Tongue (tissue), 2 donors: ENCODE data around the gene PDIA5. TPM values are rescaled to one million over a fixed set of nuclear protein-coding genes. Genes with fewer than 3 reads are reported as not detected.

Experiments used
- DNase-seq: peaks from one replicate; pipeline ENCODE4 v3.0.0-alpha.2; 2015
- total RNA-seq: library from RNA; depleted of rRNA; stranded (reverse); fragments of >200 nt; gene quantifications from one replicate; pipeline ENCODE4 v1.2.3, GENCODE V29; 2014

The PDIA5 gene
- total RNA-seq, 1 donor from 2014 or later, result 18.5 TPM

DNA sequence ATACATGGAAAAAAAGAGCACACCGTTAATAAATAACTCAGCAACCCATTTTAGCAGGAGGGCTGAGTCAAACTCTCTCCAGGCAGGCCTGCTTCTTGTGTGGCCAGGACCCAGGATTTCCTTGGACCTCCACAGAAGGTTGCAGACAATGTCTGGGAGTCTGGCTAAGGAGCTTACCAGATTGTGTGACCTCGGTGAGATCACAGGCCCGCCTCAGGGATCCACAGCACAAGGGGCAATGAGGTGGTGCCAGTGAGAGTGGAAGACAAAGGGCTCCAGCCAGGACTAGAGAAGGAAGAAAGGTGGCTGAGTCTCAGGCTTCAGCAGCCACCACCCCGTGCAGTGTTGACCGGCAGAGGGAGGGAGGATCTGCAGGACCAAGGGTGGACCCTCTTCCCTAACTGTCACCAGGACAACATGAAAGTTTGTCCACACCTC, 102.7 kb downstream of the PDIA5 start:
- no peak for DNase-seq

DNA sequence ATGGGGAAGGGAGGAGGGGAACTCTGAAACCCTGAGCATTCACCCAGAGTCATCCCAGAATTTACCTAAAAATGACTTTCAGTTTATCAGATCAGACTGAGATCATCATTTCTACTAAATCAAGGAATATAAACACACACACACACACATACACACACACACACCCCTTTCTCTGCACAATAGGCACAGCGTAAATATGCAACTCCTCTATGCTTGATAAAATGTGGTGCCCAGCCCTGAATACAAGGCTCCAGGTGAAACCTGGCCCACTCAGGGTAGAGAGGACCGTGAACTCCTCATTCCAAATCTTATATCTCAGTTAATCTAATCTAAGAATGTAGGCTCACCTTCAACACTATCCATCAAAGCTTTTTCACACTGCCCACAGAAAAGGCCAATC, 103.1 kb downstream of the PDIA5 start:
- no peak for DNase-seq

DNA sequence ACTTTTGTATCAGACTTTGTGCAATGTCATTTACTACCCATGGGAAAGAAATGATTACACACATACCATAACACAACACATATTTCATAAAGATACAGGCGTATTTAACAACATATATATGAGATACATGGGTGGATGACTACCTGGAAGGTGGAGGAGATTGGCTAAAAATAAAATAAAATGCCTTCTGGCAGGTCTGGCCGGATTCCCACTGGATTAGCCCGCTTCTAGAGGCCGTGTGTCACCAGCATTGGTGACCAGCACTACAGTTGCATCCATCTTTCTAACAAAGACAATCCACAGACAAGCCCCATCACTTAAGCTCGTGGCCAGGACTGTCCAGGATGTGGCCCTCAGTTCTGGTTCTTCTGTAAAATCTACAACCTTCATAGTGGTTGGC, 114.0 kb downstream of the PDIA5 start:
- no peak for DNase-seq

DNA sequence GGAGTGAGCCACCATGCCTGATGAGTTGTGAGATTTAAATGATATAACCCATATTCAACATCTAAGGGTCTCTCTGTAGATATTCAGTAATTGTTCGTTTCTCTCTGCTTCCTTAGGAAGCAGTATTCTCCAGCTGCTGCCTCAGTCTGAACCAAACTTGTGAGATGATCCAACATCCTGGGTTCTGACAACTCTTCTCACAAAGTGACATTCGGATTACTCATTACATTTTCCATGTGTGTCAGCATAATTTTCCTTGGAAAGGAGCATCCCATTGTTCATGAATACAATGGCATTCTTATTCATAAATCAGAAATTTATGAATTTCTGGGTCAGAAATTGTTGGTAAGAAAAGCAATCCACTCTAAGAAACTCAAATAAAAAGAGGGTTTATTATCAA, 119.9 kb downstream of the PDIA5 start:
- peak; percentile 5 for DNase-seq

DNA sequence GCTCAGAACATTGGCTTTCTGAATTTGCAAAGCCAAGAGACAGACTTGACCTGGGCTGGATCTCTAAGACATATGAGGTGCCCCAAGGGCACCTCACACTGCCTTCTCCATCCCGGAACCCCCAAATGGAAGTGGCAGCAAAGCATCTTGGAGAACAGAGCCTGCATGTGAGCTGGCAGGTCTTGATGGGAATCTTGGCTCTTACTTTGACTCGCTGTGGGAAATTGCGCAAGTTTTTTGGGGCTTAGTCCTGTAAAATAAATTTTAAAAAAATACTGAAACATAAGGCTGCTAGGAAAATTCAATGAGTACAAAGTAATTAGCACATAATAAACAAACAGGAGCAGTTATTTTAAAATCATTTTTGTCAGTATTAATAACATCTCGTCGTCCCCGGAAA, 121.2 kb downstream of the PDIA5 start:
- DNase-seq, result no peak

DNA sequence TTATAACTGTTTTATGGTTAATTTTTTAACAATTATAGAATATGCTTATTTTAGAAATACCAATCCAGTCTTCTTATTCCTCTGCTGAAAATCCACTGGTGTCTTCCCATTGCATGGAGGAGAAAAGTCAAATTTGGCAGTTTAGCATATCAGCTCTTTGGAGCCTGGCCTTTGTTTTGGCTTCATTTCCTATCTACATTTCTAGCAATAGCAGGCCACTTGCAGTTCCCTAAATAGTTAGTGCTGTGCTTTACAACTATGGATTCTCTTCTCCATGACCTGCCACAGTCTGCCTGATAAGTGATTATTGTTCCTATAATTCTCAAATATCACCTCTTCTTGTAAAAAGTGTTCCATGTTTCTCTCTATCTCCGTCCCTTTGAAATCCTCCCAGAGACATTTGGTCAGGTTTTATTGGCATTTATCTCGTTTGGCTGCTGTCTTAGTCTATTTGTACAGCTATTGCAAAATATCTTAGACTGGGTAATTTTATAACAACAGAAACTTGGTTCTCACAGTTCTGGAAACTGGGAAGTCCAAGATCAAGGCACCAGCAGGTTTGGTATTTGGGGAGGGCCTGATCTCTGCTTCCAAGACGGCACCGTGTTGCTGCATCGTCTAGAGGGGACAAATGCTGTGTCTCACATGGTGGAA, 126.8 kb downstream of the PDIA5 start:
- DNase-seq, result no peak

DNA sequence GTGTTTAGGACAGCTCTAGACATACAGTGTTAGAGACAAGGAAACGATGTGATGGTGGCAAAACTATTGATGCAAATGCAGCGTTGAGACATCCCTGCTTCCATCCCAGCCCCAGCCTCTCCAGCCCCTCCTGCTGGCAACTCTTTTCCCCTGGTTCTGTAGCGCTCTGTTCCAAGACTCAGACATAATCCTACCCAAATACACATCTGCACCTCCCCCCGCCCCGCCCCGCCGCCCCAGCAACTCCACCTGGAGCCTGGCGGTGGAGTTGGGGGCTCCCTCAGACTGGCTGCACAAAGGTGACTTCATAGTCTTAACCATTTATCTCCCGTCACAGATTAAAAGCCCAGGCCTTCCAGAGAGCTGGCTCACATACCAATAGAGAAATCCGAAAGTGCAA, 127.7 kb downstream of the PDIA5 start:
- DNase-seq, result peak; percentile 13

DNA sequence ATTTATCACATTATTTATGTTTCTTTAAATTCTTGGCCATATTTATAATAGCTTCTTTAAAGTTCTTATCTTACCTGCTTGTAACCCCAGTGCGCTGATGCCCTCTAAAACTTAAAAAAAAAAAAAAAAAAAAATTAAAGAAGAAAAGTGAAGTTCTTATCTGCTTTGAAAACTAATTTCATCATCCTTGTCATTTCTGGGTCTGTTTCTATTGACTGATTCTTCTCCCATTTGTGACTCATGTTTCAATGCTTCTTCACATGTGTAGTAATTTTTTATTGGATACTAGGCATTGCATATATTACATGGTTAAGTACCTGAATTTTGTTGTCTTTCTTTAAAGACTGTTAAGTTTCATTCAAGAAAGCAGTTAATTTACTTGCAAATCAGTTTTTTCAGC, 131.5 kb downstream of the PDIA5 start:
- no peak for DNase-seq

DNA sequence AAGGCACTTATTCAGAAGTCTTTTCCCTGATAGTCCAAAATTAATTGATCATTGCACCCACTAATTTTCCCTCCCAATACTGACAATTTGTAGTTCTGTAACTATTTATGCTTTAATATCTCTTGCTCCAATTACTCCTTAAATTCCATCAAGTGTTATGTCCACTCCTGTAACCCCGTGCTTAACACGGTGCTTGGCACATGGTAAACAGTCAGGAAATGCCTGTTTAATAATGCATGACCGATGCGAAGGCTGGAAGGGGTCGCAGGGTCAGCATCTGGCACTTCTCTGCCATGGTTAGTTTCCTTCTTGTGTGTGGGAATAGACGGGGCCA, 134.4 kb downstream of the PDIA5 start:
- no peak for DNase-seq

DNA sequence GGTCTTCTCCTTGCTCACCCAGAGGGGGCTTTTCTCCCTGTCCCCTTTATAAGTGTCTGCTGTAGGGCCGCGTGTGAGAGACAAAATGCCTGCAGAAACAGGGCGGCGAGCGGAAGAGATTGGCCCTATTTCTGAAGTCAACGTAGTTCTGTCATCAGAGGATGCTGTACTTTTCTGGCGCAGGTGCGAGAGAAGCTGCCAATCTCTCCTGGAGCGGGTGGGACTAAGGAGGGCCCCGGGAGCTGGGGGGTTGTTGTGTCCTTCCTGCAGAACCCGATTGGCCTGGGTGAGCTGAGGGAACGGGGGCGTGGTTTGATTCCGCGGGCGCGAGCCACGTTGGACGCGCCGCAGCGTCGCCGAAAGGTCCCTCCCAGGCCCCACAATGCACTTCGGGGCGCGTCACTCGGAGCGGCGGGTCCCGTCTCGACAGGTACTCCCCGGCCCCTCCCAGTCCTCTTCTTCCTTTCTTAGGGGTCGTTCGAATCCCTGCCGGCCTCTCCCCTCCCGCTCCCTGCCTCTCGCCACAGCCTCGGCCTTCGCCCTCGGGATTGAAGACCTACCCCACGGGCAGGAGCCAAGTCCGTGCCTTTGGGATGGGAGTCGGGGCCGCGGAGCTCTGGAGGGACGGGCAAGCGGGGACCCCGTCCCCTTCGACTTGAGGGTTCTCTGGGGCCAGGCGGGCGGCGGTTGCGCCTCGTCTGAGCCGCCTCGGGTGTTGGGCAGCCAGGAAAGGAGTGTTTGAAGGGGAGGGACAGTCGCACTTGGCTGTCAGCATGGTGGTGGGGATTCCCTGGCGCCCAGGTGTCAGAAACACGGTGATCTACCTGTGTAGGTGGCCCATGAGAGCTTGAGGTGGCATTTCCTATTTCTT, 135.0 kb downstream of the PDIA5 start, which contains the start of gene SEC22A:
Gene SEC22A, plus strand, starts transcription at position 387 of the 871 bp plus-strand sequence. CDS start 7,275 bp downstream, outside the sequence.
- peak; percentile 98 for DNase-seq

DNA sequence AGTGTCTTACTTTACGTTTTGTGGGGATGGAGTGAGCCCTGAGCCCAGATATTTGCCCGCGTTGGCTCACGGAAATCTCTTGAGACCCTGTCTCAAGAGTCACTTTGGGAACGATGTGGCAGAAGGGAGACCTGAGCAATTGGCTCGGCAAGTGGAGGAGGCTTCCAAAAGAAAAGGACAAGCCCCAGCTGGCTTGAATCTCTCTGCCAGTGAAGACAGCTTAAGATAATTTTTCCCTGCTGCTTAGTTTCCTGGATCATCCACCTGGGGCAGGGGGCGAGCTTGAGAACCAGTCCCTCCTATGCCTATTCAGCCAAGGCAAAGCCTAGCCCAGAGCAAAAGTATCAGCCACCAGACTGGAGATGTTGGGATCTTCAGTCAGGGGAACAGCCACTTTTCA, 135.6 kb downstream of the PDIA5 start:
- peak; percentile 31 for DNase-seq

Other genes with a start within 250 kb of the PDIA5 start
- 11.0 TPM for gene SEMA5B, start 39.3 kb upstream of the PDIA5 start, total RNA-seq
- gene SEC22A, start 134.9 kb downstream of the PDIA5 start, total RNA-seq, result 42.2 TPM